ENCODE results near the gene TAF3. TPM values are rescaled to one million over a fixed set of nuclear protein-coding genes. Genes with fewer than 3 reads are reported as not detected.

TAF3 gene
- polyA plus RNA-seq, 3 donors: 1.6 to 3.9 (median 3.4) TPM

- Histone ChIP-seq H3K4me1 (ENCODE audit: control insufficient read depth in 1 of 2, insufficient read depth in 2 of 2, low read length in 2 of 2) (no peaks in the 10 kb centered on the region), H3K27me3 (ENCODE audit: control insufficient read depth in 2 of 2, insufficient read depth in 2 of 2, low read length in 2 of 2) (no peaks in the 10 kb centered on the region), H3K27ac (ENCODE audit: low read depth in 1 of 2, low read length in 2 of 2) (no peak overlapping the region), H3K4me2 (replicated peaks; ENCODE audit: extremely low read depth, low read length, poor library complexity, severe bottlenecking) (no peak overlapping the region), H4K20me1 (ENCODE audit: insufficient read depth, low read length) (peaks cover 13% of the 10 kb centered on the region), H3K9me3 (replicated peaks in 1 of 2; ENCODE audit: control insufficient read depth in 1 of 2, insufficient read depth in 1 of 2, low read length in 2 of 2) (no peaks in the 10 kb centered on the region), H3K9ac (ENCODE audit: insufficient read depth, low read length, poor library complexity, severe bottlenecking) (no peak overlapping the region), H3K4me3 (replicated peaks in 1 of 3; ENCODE audit: low read depth in 2 of 3, low read length in 3 of 3) (no peak overlapping the region), H2AFZ (ENCODE audit: insufficient read depth, low read depth, low read length, poor library complexity, severe bottlenecking) (no peak overlapping the region), H3K79me2 (ENCODE audit: insufficient read depth, low read length) (no peaks in the 10 kb centered on the region), H3K36me3 (replicated peaks in 1 of 2; ENCODE audit: control insufficient read depth in 1 of 2, insufficient read depth in 2 of 2, low read length in 2 of 2) (peaks cover 12 to 15% of the 10 kb centered on the region in 2 donors)
- Mint-ChIP-seq H3K4me1 (no peaks in the 10 kb centered on the region), H3K27ac (no peak overlapping the region), H3K27me3 (ENCODE audit: low read depth in 3 of 3) (peaks cover 0 to 1% (median 1%) of the 10 kb centered on the region in 3 donors), H3K36me3 (peaks cover 24 to 25% of the 10 kb centered on the region in 2 donors), H3K9me3 (peaks cover 0 to 2% (median 0%) of the 10 kb centered on the region in 7 donors), H3K4me3 (no peak overlapping the region)
- intact Hi-C loops (cut with micrococcal nuclease): no loop called here
- no peak for TF ChIP-seq CTCF (IDR thresholded peaks at IDR 0.05)
- DNase-seq: no peak
- WGBS (ENCODE audit: insufficient coverage): 100% methylated on average over 4 of the region's 6 CpGs
These were observed 77.4 kb downstream of the TAF3 start for GRCh38 chr10:7895699-7896090.

- Histone ChIP-seq H3K9me3 (replicated peaks in 1 of 2; ENCODE audit: control insufficient read depth in 1 of 2, insufficient read depth in 1 of 2, low read length in 2 of 2) (no peaks in the 10 kb centered on the region), H3K4me1 (ENCODE audit: control insufficient read depth in 1 of 2, insufficient read depth in 2 of 2, low read length in 2 of 2) (no peaks in the 10 kb centered on the region), H3K27me3 (ENCODE audit: control insufficient read depth in 2 of 2, insufficient read depth in 2 of 2, low read length in 2 of 2) (no peaks in the 10 kb centered on the region), H3K4me2 (replicated peaks; ENCODE audit: extremely low read depth, low read length, poor library complexity, severe bottlenecking) (no peak overlapping the region), H3K79me2 (ENCODE audit: insufficient read depth, low read length) (no peaks in the 10 kb centered on the region), H3K27ac (ENCODE audit: low read depth in 1 of 2, low read length in 2 of 2) (no peak overlapping the region), H4K20me1 (ENCODE audit: insufficient read depth, low read length) (peaks cover 9% of the 10 kb centered on the region), H3K9ac (ENCODE audit: insufficient read depth, low read length, poor library complexity, severe bottlenecking) (no peak overlapping the region), H3K36me3 (replicated peaks in 1 of 2; ENCODE audit: control insufficient read depth in 1 of 2, insufficient read depth in 2 of 2, low read length in 2 of 2) (peaks cover 12 to 15% of the 10 kb centered on the region in 2 donors), H3K4me3 (replicated peaks in 1 of 3; ENCODE audit: low read depth in 2 of 3, low read length in 3 of 3) (no peak overlapping the region), H2AFZ (ENCODE audit: insufficient read depth, low read depth, low read length, poor library complexity, severe bottlenecking) (no peak overlapping the region)
- Mint-ChIP-seq H3K4me1 (no peaks in the 10 kb centered on the region), H3K4me3 (no peak overlapping the region), H3K9me3 (peaks cover 0 to 2% (median 0%) of the 10 kb centered on the region in 7 donors), H3K36me3 (peaks cover 24 to 25% of the 10 kb centered on the region in 2 donors), H3K27ac (no peak overlapping the region), H3K27me3 (ENCODE audit: low read depth in 3 of 3) (peaks cover 0 to 1% (median 1%) of the 10 kb centered on the region in 3 donors)
- intact Hi-C loops (cut with micrococcal nuclease): no loop called here
- WGBS (ENCODE audit: insufficient coverage): no CpG with 5 or more reads among the region's 5 CpGs
- no peak for DNase-seq
- no peak for TF ChIP-seq CTCF (IDR thresholded peaks at IDR 0.05)
These were observed 78.0 kb downstream of the TAF3 start for GRCh38 chr10:7896297-7896696.
